H9 (cell line): ENCODE measurements around the gene NARS2. TPM values are rescaled to one million over a fixed set of nuclear protein-coding genes. Genes with fewer than 3 reads are reported as not detected.
"Not testable (repeated sequence)": the region's sequence is repeated elsewhere in the genome, so short reads cannot be mapped to it uniquely, and the experiment has no call there.

Experiments
- DNase-seq: peaks from one replicate; pipeline ENCODE4 v3.0.0-alpha.2; 2017
- H2AFZ ChIP-seq: one replicate; pipeline ENCODE4 v1.6.1; 2013; ENCODE audit warnings: mild to moderate bottlenecking, low read length, control low read depth, moderate library complexity
- H2AK5ac ChIP-seq: 2 replicates; pipeline ENCODE4 v1.6.1; 2013; ENCODE audit warnings: low read length, control low read depth, mixed read lengths; ENCODE audit not compliant: insufficient read length
- H2BK120ac ChIP-seq: one replicate; pipeline ENCODE4 v1.6.1; 2013; ENCODE audit warnings: low read depth, mild to moderate bottlenecking, low read length, control low read depth, inconsistent platforms; ENCODE audit not compliant: poor library complexity, severe bottlenecking
- H2BK12ac ChIP-seq: 2 replicates; pipeline ENCODE4 v1.6.1; 2013; ENCODE audit warnings: low read length, control low read depth, mixed read lengths, low read depth; ENCODE audit not compliant: insufficient read length
- H2BK15ac ChIP-seq: 2 replicates; pipeline ENCODE4 v1.6.1; 2013; ENCODE audit warnings: low read depth, low read length, control low read depth
- H2BK20ac ChIP-seq: one replicate; pipeline ENCODE4 v1.6.1; 2013; ENCODE audit warnings: low read depth, mild to moderate bottlenecking, low read length, control low read depth, inconsistent platforms; ENCODE audit not compliant: poor library complexity, severe bottlenecking
- H2BK5ac ChIP-seq: 2 replicates; pipeline ENCODE4 v1.6.1; 2013; ENCODE audit warnings: low read length, control low read depth, mixed read lengths; ENCODE audit not compliant: insufficient read length
- H3K14ac ChIP-seq: 2 replicates; pipeline ENCODE4 v1.6.1; 2013; ENCODE audit warnings: low read length, control low read depth; ENCODE audit not compliant: insufficient read depth
- H3K18ac ChIP-seq: 2 replicates; pipeline ENCODE4 v1.6.1; 2013; ENCODE audit warnings: low read depth, mild to moderate bottlenecking, mixed read lengths, low read length, control low read depth; ENCODE audit not compliant: insufficient read length
- H3K23ac ChIP-seq: 2 replicates; pipeline ENCODE4 v1.6.1; 2013; ENCODE audit warnings: low read length, control low read depth, mixed read lengths, low read depth; ENCODE audit not compliant: insufficient read length
- H3K23me2 ChIP-seq: 2 replicates; pipeline ENCODE4 v1.6.1; 2013; ENCODE audit warnings: low read depth, mild to moderate bottlenecking, mixed read lengths, low read length, control low read depth; ENCODE audit not compliant: insufficient read length, poor library complexity, severe bottlenecking
- H3K27ac ChIP-seq: 2 replicates; pipeline ENCODE4 v1.5.1; 2013; ENCODE audit warnings: low read length, control low read depth, mixed read lengths, low read depth; ENCODE audit not compliant: insufficient read length
- H3K27me3 ChIP-seq: 2 replicates; pipeline ENCODE4 v1.6.1; 2013; ENCODE audit warnings: low read length, control low read depth, inconsistent platforms; ENCODE audit not compliant: insufficient read depth
- H3K4ac ChIP-seq: 2 replicates; pipeline ENCODE4 v1.6.1; 2013; ENCODE audit warnings: low read depth, mild to moderate bottlenecking, control low read depth, inconsistent platforms, low read length, moderate library complexity
- H3K4me1 ChIP-seq: 2 replicates; pipeline ENCODE4 v1.6.1; 2013; ENCODE audit warnings: low read length, control low read depth, inconsistent platforms; ENCODE audit not compliant: insufficient read depth
- H3K4me2 ChIP-seq: 2 replicates; pipeline ENCODE4 v1.6.1; 2013; ENCODE audit warnings: low read length, control low read depth, mixed read lengths; ENCODE audit not compliant: insufficient read length, insufficient read depth
- H3K56ac ChIP-seq: 2 replicates; pipeline ENCODE4 v1.6.1; 2013; ENCODE audit warnings: low read depth, mild to moderate bottlenecking, mixed read lengths, low read length, control low read depth; ENCODE audit not compliant: insufficient read length
- H3K79me1 ChIP-seq: 2 replicates; pipeline ENCODE4 v1.6.1; 2013; ENCODE audit warnings: low read depth, mild to moderate bottlenecking, moderate library complexity, low read length, control low read depth, inconsistent platforms; ENCODE audit not compliant: insufficient read depth, poor library complexity, severe bottlenecking
- H3K79me2 ChIP-seq: 2 replicates; pipeline ENCODE4 v1.6.1; 2013; ENCODE audit warnings: low read length, control low read depth, inconsistent platforms; ENCODE audit not compliant: insufficient read depth
- H3K9ac ChIP-seq: 2 replicates; pipeline ENCODE4 v1.6.1; 2013; ENCODE audit warnings: low read length, control low read depth, mixed read lengths; ENCODE audit not compliant: insufficient read length; ENCODE audit errors: extremely low read depth
- H3K9me3 ChIP-seq: one replicate; pipeline ENCODE4 v1.6.1; 2013; ENCODE audit warnings: low read depth, low read length, inconsistent platforms; ENCODE audit not compliant: control insufficient read depth
- H3T11ph ChIP-seq: one replicate; pipeline ENCODE4 v1.6.1; 2013; ENCODE audit warnings: mild to moderate bottlenecking, low read length, control low read depth, inconsistent platforms
- H4K20me1 ChIP-seq: one replicate; pipeline ENCODE4 v1.6.1; 2013; ENCODE audit not compliant: control insufficient read depth, insufficient read length, insufficient read depth
- H4K5ac ChIP-seq: 2 replicates; pipeline ENCODE4 v1.6.1; 2013; ENCODE audit warnings: low read depth, mild to moderate bottlenecking, mixed read lengths, low read length, control low read depth; ENCODE audit not compliant: insufficient read length
- H4K8ac ChIP-seq: replicated peaks from 2 replicates; pipeline ENCODE4 v1.6.1; 2013; ENCODE audit warnings: low read length, control low read depth, mixed read lengths, low read depth; ENCODE audit not compliant: insufficient read length
- H4K91ac ChIP-seq: 2 replicates; pipeline ENCODE4 v1.6.1; 2013; ENCODE audit warnings: low read depth, mild to moderate bottlenecking, moderate library complexity, mixed read lengths, low read length, control low read depth; ENCODE audit not compliant: insufficient read length
- H3K27ac Mint-ChIP-seq, 3 experiments: 2 replicates in 2 of 3; 3 replicates in 1 of 3; pipeline ENCODE4 v1.8.0; 2020 to 2021; ENCODE audit warnings: mixed read lengths in 3 of 3, mild to moderate bottlenecking in 1 of 3, moderate library complexity in 1 of 3
- H3K27me3 Mint-ChIP-seq: 2 replicates; pipeline ENCODE4 v1.8.0; 2021; ENCODE audit warnings: low read depth, mild to moderate bottlenecking, moderate library complexity, mixed read lengths
- H3K36me3 Mint-ChIP-seq, 3 experiments: 2 replicates in 2 of 3; 3 replicates in 1 of 3; pipeline ENCODE4 v1.8.0; 2020 to 2021; ENCODE audit warnings: low read depth in 3 of 3, mixed read lengths in 3 of 3; ENCODE audit not compliant: insufficient read depth in 1 of 3
- H3K4me1 Mint-ChIP-seq, 2 experiments: 2 replicates each; pipeline ENCODE4 v1.8.0; 2020; ENCODE audit warnings: mixed read lengths in 2 of 2
- H3K4me3 Mint-ChIP-seq, 2 experiments: 2 replicates in 1 of 2; 3 replicates in 1 of 2; pipeline ENCODE4 v1.8.0; 2020 to 2021; ENCODE audit warnings: mild to moderate bottlenecking in 2 of 2, mixed read lengths in 2 of 2, moderate library complexity in 1 of 2
- H3K9me3 Mint-ChIP-seq, 2 experiments: 2 replicates in 1 of 2; 3 replicates in 1 of 2; pipeline ENCODE4 v1.8.0; 2020; ENCODE audit warnings: mild to moderate bottlenecking in 2 of 2, mixed read lengths in 2 of 2, moderate library complexity in 1 of 2
- WGBS: extraction: QIAGEN DNeasy Blood & Tissue Kit; methylation state at CpG from one replicate; pipeline ENCODE4 v1.1.7; 2013; ENCODE audit warnings: missing lambda C conversion rate, low lambda C conversion rate, mixed read lengths; ENCODE audit not compliant: insufficient read length; ENCODE audit errors: extremely low coverage; 5-methylcytosine and 5-hydroxymethylcytosine counted together
- total RNA-seq: library from RNA; stranded (reverse); gene quantifications from 2 replicates; pipeline ENCODE4 v1.2.1, GENCODE V29; 2021
- TF ChIP-seq, protein P1 (sequence below): fragments of 200-600 bp; sonication (generic); conservative IDR thresholded peaks from 3 replicates; pipeline ENCODE4 v1.8.0; 2021; ENCODE audit warnings: antibody characterized with exemption, mild to moderate bottlenecking

Gene NARS2
- total RNA-seq, 1 experiment from 2014 or later, result 29.7 TPM

DNA sequence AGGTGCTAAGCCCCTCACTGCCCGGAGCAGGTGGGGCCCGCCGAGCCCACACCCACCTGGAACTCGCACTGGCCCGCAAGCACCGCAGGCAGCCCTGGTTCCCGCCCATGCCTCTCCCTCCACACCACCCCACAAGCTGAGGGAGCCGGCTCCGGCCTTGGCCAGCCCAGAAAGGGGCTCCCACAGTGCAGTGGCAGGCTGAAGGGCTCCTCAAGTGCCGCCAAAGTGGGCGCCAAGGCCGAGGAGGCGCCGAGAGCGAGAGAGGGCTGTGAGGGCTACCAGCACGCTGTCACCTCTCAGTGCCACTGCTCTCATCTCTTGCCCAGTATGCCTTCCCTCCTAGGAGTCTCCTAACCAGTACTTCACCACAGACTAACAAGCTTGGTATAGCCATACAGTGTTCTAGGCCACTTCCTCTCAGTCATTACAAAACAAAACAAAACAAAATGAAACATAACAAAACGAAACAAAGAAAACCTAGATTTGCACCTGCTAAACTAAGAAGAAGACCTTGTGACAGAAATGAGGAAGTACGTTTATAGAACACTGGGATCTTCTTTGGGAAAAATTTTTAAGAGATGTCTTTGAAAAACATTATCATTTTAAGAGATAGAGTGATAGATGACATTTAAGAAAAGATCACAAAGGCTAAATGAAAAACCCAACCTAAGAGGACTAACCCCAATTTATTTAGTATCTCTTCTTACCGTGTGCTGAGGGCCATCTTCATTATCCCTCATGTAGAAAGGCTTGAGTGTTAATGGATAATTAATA lies 109.3 kb downstream of the NARS2 start:
- Histone ChIP-seq H3K18ac (no peak overlapping the region), H4K8ac (no peak overlapping the region), H4K20me1 (no peaks in the 10 kb centered on the region), H3K27me3 (no peaks in the 10 kb centered on the region), H3K9me3 (no peaks in the 10 kb centered on the region), H3K56ac (no peak overlapping the region), H3K23ac (no peak overlapping the region), H2BK20ac (no peak overlapping the region), H2AK5ac (no peak overlapping the region), H2BK12ac (no peak overlapping the region), H3K4me2 (no peak overlapping the region), H2BK15ac (no peak overlapping the region), H3K27ac (no peak overlapping the region), H3K23me2 (no peaks in the 10 kb centered on the region), H4K5ac (no peak overlapping the region), H2BK5ac (no peak overlapping the region), H3T11ph (no peak overlapping the region), H2AFZ (no peak overlapping the region), H3K4me1 (no peaks in the 10 kb centered on the region), H3K79me2 (no peaks in the 10 kb centered on the region), H3K9ac (no peak overlapping the region), H3K4ac (no peak overlapping the region), H4K91ac (no peak overlapping the region), H2BK120ac (no peak overlapping the region), H3K79me1 (no peaks in the 10 kb centered on the region), H3K14ac (no peak overlapping the region)
- no peaks in the 10 kb centered on the region for H3K27me3 Mint-ChIP-seq
- no peak for DNase-seq
- TF ChIP-seq, protein P1, sequence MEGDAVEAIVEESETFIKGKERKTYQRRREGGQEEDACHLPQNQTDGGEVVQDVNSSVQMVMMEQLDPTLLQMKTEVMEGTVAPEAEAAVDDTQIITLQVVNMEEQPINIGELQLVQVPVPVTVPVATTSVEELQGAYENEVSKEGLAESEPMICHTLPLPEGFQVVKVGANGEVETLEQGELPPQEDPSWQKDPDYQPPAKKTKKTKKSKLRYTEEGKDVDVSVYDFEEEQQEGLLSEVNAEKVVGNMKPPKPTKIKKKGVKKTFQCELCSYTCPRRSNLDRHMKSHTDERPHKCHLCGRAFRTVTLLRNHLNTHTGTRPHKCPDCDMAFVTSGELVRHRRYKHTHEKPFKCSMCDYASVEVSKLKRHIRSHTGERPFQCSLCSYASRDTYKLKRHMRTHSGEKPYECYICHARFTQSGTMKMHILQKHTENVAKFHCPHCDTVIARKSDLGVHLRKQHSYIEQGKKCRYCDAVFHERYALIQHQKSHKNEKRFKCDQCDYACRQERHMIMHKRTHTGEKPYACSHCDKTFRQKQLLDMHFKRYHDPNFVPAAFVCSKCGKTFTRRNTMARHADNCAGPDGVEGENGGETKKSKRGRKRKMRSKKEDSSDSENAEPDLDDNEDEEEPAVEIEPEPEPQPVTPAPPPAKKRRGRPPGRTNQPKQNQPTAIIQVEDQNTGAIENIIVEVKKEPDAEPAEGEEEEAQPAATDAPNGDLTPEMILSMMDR, result no peak
- WGBS, result no CpG with 5 or more reads among the region's 19 CpGs
- H3K27ac Mint-ChIP-seq, result peak overlapping the region in 1 of 3 experiments; percentile 7; a peak in 2 of 7 replicates
- H3K4me1 Mint-ChIP-seq, result peaks cover 5 to 11% of the 10 kb centered on the region in 2 experiments; a peak in 3 of 4 replicates
- H3K9me3 Mint-ChIP-seq, result peaks cover 0 to 6% of the 10 kb centered on the region in 2 experiments; a peak in 1 of 5 replicates
- H3K36me3 Mint-ChIP-seq, result peaks cover 24 to 49% (median 43%) of the 10 kb centered on the region in 3 experiments
- no peak overlapping the region for H3K4me3 Mint-ChIP-seq

GRCh38 chr11:78464787-78465168 lies 109.9 kb downstream of the NARS2 start:
- H4K91ac ChIP-seq, DNase-seq, H3K4me2 ChIP-seq, H2AK5ac ChIP-seq, H3T11ph ChIP-seq, H2BK15ac ChIP-seq, H4K5ac ChIP-seq, H3K27me3 Mint-ChIP-seq, H3K23me2 ChIP-seq, H3K79me2 ChIP-seq, H3K27ac Mint-ChIP-seq, H2BK5ac ChIP-seq, H3K18ac ChIP-seq, H2BK12ac ChIP-seq, H3K9me3 ChIP-seq, H3K9ac ChIP-seq, H3K4me1 ChIP-seq, H2BK120ac ChIP-seq, H3K9me3 Mint-ChIP-seq, H3K79me1 ChIP-seq, H3K23ac ChIP-seq, H3K56ac ChIP-seq, H3K4me1 Mint-ChIP-seq, H3K4ac ChIP-seq, H4K20me1 ChIP-seq, H2BK20ac ChIP-seq, H4K8ac ChIP-seq, H3K27me3 ChIP-seq, H3K14ac ChIP-seq, H3K4me3 Mint-ChIP-seq, H2AFZ ChIP-seq, H3K27ac ChIP-seq: not testable (repeated sequence)
- WGBS, result no CpG with 5 or more reads among the region's 14 CpGs
- peaks cover 26 to 55% (median 48%) of the 10 kb centered on the region in 3 experiments for H3K36me3 Mint-ChIP-seq
